Calu3 (cell line): ENCODE results near the gene EHMT1. TPM values are rescaled to one million over a fixed set of nuclear protein-coding genes. Genes with fewer than 3 reads are reported as not detected.

ENCODE experiments used
- BruUV-seq: library from RNA; stranded (reverse); fragments of 400-500 nt; replicated peaks from 2 replicates; lab custom pipeline; 2021; lab: Mats Ljungman, UMichigan
- CTCF ChIA-PET: fragments of 300-600 bp; sonication (Branson Sonifier 250); formaldehyde crosslinking; loops from one replicate; lab custom pipeline; 2022; ENCODE audit warnings: antibody characterized with exemption; lab: Charles Lee
- DNase-seq: peaks from one replicate; pipeline ENCODE4 v3.0.0; 2022
- H3K27ac Mint-ChIP-seq: one replicate; pipeline ENCODE4 v1.8.0; 2022; ENCODE audit warnings: mixed read lengths; ENCODE audit not compliant: unreplicated experiment
- H3K27me3 Mint-ChIP-seq: one replicate; pipeline ENCODE4 v1.8.0; 2022; ENCODE audit warnings: mixed read lengths; ENCODE audit not compliant: unreplicated experiment
- H3K36me3 Mint-ChIP-seq: one replicate; pipeline ENCODE4 v1.8.0; 2022; ENCODE audit warnings: mild to moderate bottlenecking, moderate library complexity, mixed read lengths; ENCODE audit not compliant: insufficient read depth, unreplicated experiment
- H3K4me1 Mint-ChIP-seq: one replicate; pipeline ENCODE4 v1.8.0; 2022; ENCODE audit warnings: mild to moderate bottlenecking, low read depth, mixed read lengths; ENCODE audit not compliant: unreplicated experiment
- H3K4me3 Mint-ChIP-seq: one replicate; pipeline ENCODE4 v1.8.0; 2022; ENCODE audit warnings: mild to moderate bottlenecking, low read depth, moderate library complexity, mixed read lengths; ENCODE audit not compliant: unreplicated experiment
- H3K9me3 Mint-ChIP-seq: one replicate; pipeline ENCODE4 v1.8.0; 2022; ENCODE audit warnings: low read depth, mixed read lengths; ENCODE audit not compliant: unreplicated experiment
- CTCF ChIP-seq: fragments of 200-600 bp; IDR thresholded peaks from one replicate; pipeline ENCODE4 v1.8.0; 2022; ENCODE audit warnings: antibody characterized with exemption; ENCODE audit not compliant: unreplicated experiment
- intact Hi-C: fragments of 100-400 bp; cut with micrococcal nuclease; formaldehyde crosslinking; loops from one replicate; pipeline ENCODE4 v1.10.0; 2022; ENCODE audit not compliant: unreplicated experiment
- total RNA-seq: library from RNA; stranded (reverse); gene quantifications from 2 replicates; pipeline ENCODE4 v1.2.3, GENCODE V29; 2022

Gene EHMT1
- total RNA-seq, 1 experiment from 2014 or later: 56.0 TPM

GRCh38 chr9:137832830-137833590, 214.2 kb downstream of the EHMT1 start:
- Mint-ChIP-seq H3K9me3 (no peaks in the 10 kb centered on the region), H3K4me3 (no peak overlapping the region), H3K27me3 (no peaks in the 10 kb centered on the region), H3K36me3 (peaks cover 9% of the 10 kb centered on the region), H3K27ac (no peak overlapping the region), H3K4me1 (no peaks in the 10 kb centered on the region)
- CTCF ChIA-PET: no interaction called here
- DNase-seq: no peak
- no peak for TF ChIP-seq CTCF
- intact Hi-C loops: no loop called here
- no TSS peak for BruUV-seq

- CTCF ChIA-PET: no interaction called here
- H3K27me3 Mint-ChIP-seq: no peaks in the 10 kb centered on the region
- H3K4me3 Mint-ChIP-seq: no peak overlapping the region
- H3K4me1 Mint-ChIP-seq: no peaks in the 10 kb centered on the region
- no TSS peak for BruUV-seq
- intact Hi-C loops: no loop called here
- H3K36me3 Mint-ChIP-seq: peaks cover 9% of the 10 kb centered on the region
- no peak overlapping the region for H3K27ac Mint-ChIP-seq
- no peak for TF ChIP-seq CTCF
- no peaks in the 10 kb centered on the region for H3K9me3 Mint-ChIP-seq
- no peak for DNase-seq
These were observed 215.2 kb downstream of the EHMT1 start for GRCh38 chr9:137833721-137834613.

GRCh38 chr9:137834846-137835546, 216.2 kb downstream of the EHMT1 start:
- H3K27me3 Mint-ChIP-seq: no peaks in the 10 kb centered on the region
- CTCF ChIA-PET: no interaction called here
- H3K36me3 Mint-ChIP-seq: peaks cover 9% of the 10 kb centered on the region
- TF ChIP-seq CTCF: no peak
- no peaks in the 10 kb centered on the region for H3K4me1 Mint-ChIP-seq
- intact Hi-C loops: no loop called here
- H3K27ac Mint-ChIP-seq: no peak overlapping the region
- DNase-seq: no peak
- H3K4me3 Mint-ChIP-seq: no peak overlapping the region
- no TSS peak for BruUV-seq
- H3K9me3 Mint-ChIP-seq: no peaks in the 10 kb centered on the region

GRCh38 chr9:137836151-137836830, 217.5 kb downstream of the EHMT1 start:
- CTCF ChIA-PET: no interaction called here
- no peaks in the 10 kb centered on the region for H3K4me1 Mint-ChIP-seq
- H3K9me3 Mint-ChIP-seq: no peaks in the 10 kb centered on the region
- H3K27me3 Mint-ChIP-seq: no peaks in the 10 kb centered on the region
- H3K36me3 Mint-ChIP-seq: peaks cover 9% of the 10 kb centered on the region
- no peak overlapping the region for H3K27ac Mint-ChIP-seq
- BruUV-seq: no TSS peak
- TF ChIP-seq CTCF: no peak
- intact Hi-C loops: no loop called here
- H3K4me3 Mint-ChIP-seq: no peak overlapping the region
- DNase-seq: no peak
